Gastroesophageal sphincter (tissue), 3 donors: ENCODE data around the gene MNAT1.

Experiments
- EP300 ChIP-seq: sonication (generic); formaldehyde crosslinking; IDR thresholded peaks from one replicate; pipeline ENCODE4 v1.6.1; 2017; ENCODE audit warnings: antibody characterized with exemption, mild to moderate bottlenecking
- POLR2AphosphoS5 ChIP-seq: sonication (generic); formaldehyde crosslinking; IDR thresholded peaks from one replicate; pipeline ENCODE4 v1.6.1; 2017; ENCODE audit warnings: antibody characterized with exemption
- TF ChIP-seq, protein P1 (sequence below), 4 experiments: fragments of 200-600 bp in 2 of 4; fragments of 450-650 bp in 2 of 4; sonication (generic) in 1 of 4; IDR thresholded peaks; one replicate each; pipeline ENCODE4 v1.5.1; 2017 to 2019; ENCODE audit warnings: antibody characterized with exemption in 4 of 4, mild to moderate bottlenecking in 2 of 4, moderate library complexity in 2 of 4

DNA sequence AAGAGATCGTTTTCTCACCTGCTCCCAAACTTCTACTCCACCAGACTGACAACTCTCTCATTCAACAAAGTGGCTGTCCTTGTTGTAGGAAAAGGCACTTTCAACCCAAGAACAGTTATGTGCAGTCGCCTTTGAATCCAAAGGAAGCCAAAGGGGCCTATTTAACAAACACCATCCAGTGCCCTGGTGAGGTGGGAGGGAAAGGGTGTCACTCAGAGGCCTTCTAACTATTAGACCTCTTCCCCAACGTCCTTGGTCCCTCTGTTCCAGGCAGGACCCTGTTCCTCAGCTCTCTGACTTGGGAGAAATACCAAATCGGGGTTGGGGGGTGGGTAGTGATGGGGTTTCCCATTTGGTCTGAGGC, 13.6 kb upstream of the MNAT1 start:
- no peak for TF ChIP-seq POLR2AphosphoS5
- TF ChIP-seq, protein P1, sequence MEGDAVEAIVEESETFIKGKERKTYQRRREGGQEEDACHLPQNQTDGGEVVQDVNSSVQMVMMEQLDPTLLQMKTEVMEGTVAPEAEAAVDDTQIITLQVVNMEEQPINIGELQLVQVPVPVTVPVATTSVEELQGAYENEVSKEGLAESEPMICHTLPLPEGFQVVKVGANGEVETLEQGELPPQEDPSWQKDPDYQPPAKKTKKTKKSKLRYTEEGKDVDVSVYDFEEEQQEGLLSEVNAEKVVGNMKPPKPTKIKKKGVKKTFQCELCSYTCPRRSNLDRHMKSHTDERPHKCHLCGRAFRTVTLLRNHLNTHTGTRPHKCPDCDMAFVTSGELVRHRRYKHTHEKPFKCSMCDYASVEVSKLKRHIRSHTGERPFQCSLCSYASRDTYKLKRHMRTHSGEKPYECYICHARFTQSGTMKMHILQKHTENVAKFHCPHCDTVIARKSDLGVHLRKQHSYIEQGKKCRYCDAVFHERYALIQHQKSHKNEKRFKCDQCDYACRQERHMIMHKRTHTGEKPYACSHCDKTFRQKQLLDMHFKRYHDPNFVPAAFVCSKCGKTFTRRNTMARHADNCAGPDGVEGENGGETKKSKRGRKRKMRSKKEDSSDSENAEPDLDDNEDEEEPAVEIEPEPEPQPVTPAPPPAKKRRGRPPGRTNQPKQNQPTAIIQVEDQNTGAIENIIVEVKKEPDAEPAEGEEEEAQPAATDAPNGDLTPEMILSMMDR (IDR thresholded peaks at IDR 0.05) = no peak
- no peak for TF ChIP-seq EP300
